Kidney (tissue), 14 donors: ENCODE data around the gene OLR1. TPM values are rescaled to one million over a fixed set of nuclear protein-coding genes. Genes with fewer than 3 reads are reported as not detected.
A peak's percentile ranks its signal among the peaks of the same experiment; 100 is the strongest.

Source experiments
- DNase-seq, 5 donors: peaks; one replicate each; pipeline ENCODE4 v3.0.0-alpha.2; 2013 to 2020
- FAIRE-seq: peaks from 2 replicates; lab custom pipeline; 2012; peaks lifted over from hg19 to GRCh38; lab: Jason Lieb, UNC
- H3K27ac ChIP-seq, 2 donors: one replicate each; pipeline ENCODE4 v1.7.0; 2013; ENCODE audit warnings: low read depth in 2 of 2, low read length in 2 of 2, inconsistent platforms in 1 of 2
- H3K27me3 ChIP-seq: one replicate; pipeline ENCODE4 v1.7.1; 2013; ENCODE audit warnings: low read length, inconsistent platforms; ENCODE audit not compliant: control insufficient read depth, insufficient read depth
- H3K36me3 ChIP-seq, 3 donors: one replicate each; pipeline versions ENCODE4 v1.7.0 to v1.7.1; 2013; ENCODE audit warnings: low read length in 3 of 3, control low read depth in 1 of 3, inconsistent platforms in 1 of 3; ENCODE audit not compliant: insufficient read depth in 3 of 3, control insufficient read depth in 2 of 3
- H3K4me1 ChIP-seq, 3 donors: one replicate each; pipeline versions ENCODE4 v1.7.0 to v1.7.1; 2013; ENCODE audit warnings: low read length in 3 of 3, inconsistent platforms in 1 of 3, low read depth in 1 of 3; ENCODE audit not compliant: control insufficient read depth in 2 of 3, insufficient read depth in 2 of 3
- H3K4me3 ChIP-seq, 3 donors: one replicate each; pipeline versions ENCODE4 v1.7.0 to v1.8.1; 2013; ENCODE audit warnings: low read length in 3 of 3, control low read depth in 1 of 3, inconsistent platforms in 1 of 3
- H3K9ac ChIP-seq, 3 donors: one replicate each; pipeline versions ENCODE4 v1.7.0 to v1.7.1; 2013; ENCODE audit warnings: low read length in 3 of 3, control low read depth in 1 of 3, inconsistent platforms in 1 of 3
- H3K9me3 ChIP-seq, 3 donors: one replicate each; pipeline versions ENCODE4 v1.7.0 to v1.7.1; 2013; ENCODE audit warnings: low read length in 3 of 3, control low read depth in 1 of 3, inconsistent platforms in 1 of 3; ENCODE audit not compliant: control insufficient read depth in 2 of 3, insufficient read depth in 1 of 3
- CTCF ChIP-seq: IDR thresholded peaks from 3 replicates; pipeline ENCODE4 v1.5.1; 2012; ENCODE audit warnings: mild to moderate bottlenecking, moderate library complexity, borderline replicate concordance; ENCODE audit not compliant: insufficient read depth; ENCODE audit errors: extremely low read depth
- intact Hi-C: fragments of 100-400 bp; cut with DNase I; formaldehyde crosslinking; loops from one replicate; pipeline ENCODE4 v1.11.1; 2022
- polyA plus RNA-seq: library from polyadenylated mRNA; stranded (reverse); fragments of 350-450 nt; fragmentation: Illumina TruSeq; extraction: RNeasy Lipid Tissue Mini Kit (QIAGEN cat#74804); gene quantifications from one replicate; pipeline ENCODE4 v1.2.3, GENCODE V29; 2014; ENCODE audit warnings: low read depth, low replicate concordance; ENCODE audit not compliant: insufficient read depth
- total RNA-seq: library from RNA; stranded (reverse); fragmentation: NEBNext Ultra II Directional; extraction: Animal tissue kit (Norgen Biotek cat#: 25700); gene quantifications from one replicate; pipeline ENCODE4 v1.2.1, GENCODE V29; 2021
- donor health status: control.
- donor health status: control.
- donor health status: control.
- donor health status: control.
- donor health status: control.
- donor health status: DM: yes; HTN: yes; CAD: no.
- donor health status: Normal renal cell carcinoma (clear cell type).

Gene OLR1
- total and polyA plus RNA-seq, 2 donors from 2014 or later, result 6.7 to 11.5 TPM

- Histone ChIP-seq H3K4me3 (no peak overlapping the region), H3K4me1 (peaks cover 0 to 4% (median 0%) of the 10 kb centered on the region in 3 donors), H3K36me3 (no peaks in the 10 kb centered on the region), H3K9me3 (no peaks in the 10 kb centered on the region), H3K27me3 (no peaks in the 10 kb centered on the region), H3K27ac (no peak overlapping the region), H3K9ac (no peak overlapping the region)
- no peak for DNase-seq
- TF ChIP-seq CTCF, result no peak
- intact Hi-C loops, result no loop called here
- FAIRE-seq, result no peak
These were observed 43.2 kb downstream of the OLR1 start for GRCh38 chr12:10128687-10129086.

DNA sequence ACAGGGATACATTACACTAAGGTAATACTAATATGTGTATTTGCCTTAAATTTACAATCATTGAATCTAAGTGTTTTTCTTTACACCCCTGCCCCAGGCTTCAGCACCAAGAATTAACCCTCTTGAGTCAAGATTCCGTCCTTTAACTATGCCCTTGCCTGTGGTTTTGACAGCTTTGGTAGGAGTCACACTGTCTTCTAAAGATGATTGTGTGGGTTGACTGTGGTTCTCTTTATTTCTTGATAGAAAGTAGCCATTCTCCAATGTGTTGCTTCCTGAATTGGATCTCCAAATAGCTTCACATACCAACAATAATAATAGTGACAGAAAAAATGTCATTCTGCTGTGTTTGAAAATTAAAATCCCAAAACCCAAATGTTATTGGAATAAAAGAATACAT lies 45.5 kb downstream of the OLR1 start:
- Histone ChIP-seq H3K4me3 (no peak overlapping the region), H3K9ac (no peak overlapping the region), H3K27me3 (no peaks in the 10 kb centered on the region), H3K36me3 (no peaks in the 10 kb centered on the region), H3K9me3 (no peaks in the 10 kb centered on the region), H3K27ac (no peak overlapping the region), H3K4me1 (no peaks in the 10 kb centered on the region)
- intact Hi-C loops, result no loop called here
- no peak for FAIRE-seq
- no peak for TF ChIP-seq CTCF
- DNase-seq, result no peak

DNA sequence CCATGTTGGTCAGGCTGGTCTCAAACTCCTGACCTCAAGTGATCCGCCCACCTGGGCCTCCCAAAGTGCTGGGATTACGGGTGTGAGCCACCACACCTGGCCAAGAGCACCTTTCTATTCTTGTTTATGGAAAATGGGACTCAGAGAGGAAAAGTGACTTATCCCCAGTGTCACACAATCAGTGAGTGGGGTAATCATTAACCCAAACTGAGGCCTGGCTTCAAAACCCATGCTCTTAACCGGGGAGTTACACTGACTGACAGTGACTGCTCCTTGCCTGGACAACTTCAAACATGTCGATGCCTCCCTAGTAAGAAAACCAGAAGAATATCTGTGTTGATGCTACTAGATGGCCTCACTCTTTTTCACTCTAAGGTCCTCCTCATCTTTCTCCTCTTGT lies 49.2 kb downstream of the OLR1 start:
- DNase-seq (peak in 1 of 5 donors; percentile 15), FAIRE-seq (no peak)
- H3K36me3 ChIP-seq, result no peaks in the 10 kb centered on the region
- TF ChIP-seq CTCF, result no peak
- no peaks in the 10 kb centered on the region for H3K4me1 ChIP-seq
- H3K27me3 ChIP-seq, result no peaks in the 10 kb centered on the region
- intact Hi-C loops, result no loop called here
- H3K9me3 ChIP-seq, result no peaks in the 10 kb centered on the region
- no peak overlapping the region for H3K9ac ChIP-seq
- no peak overlapping the region for H3K4me3 ChIP-seq
- H3K27ac ChIP-seq, result no peak overlapping the region

GRCh38 chr12:10121278-10121677 lies 50.7 kb downstream of the OLR1 start:
- no peak for TF ChIP-seq CTCF
- Histone ChIP-seq H3K9me3 (no peaks in the 10 kb centered on the region), H3K9ac (no peak overlapping the region), H3K27ac (no peak overlapping the region), H3K27me3 (no peaks in the 10 kb centered on the region), H3K4me1 (no peaks in the 10 kb centered on the region), H3K4me3 (no peak overlapping the region), H3K36me3 (no peaks in the 10 kb centered on the region)
- intact Hi-C loops, result no loop called here
- DNase-seq, result no peak
- no peak for FAIRE-seq
